ENCODE results near the gene IFT20. TPM values are rescaled to one million over a fixed set of nuclear protein-coding genes. Genes with fewer than 3 reads are reported as not detected.

IFT20 gene
- total and polyA plus RNA-seq, 2 experiments from 2014 or later = 13.2 to 32.3 TPM

GRCh38 chr17:28347261-28347891 lies 12.1 kb upstream of the IFT20 start:
- Histone ChIP-seq H3K27ac (ENCODE audit: low read depth) (no peak overlapping the region; the same call in 1 of the 2 replicates), H2AFZ (no peak overlapping the region), H3K36me3 (ENCODE audit: insufficient read depth) (peaks cover 20% of the 10 kb centered on the region), H3K4me2 (no peak overlapping the region), H3K27me3 (ENCODE audit: insufficient read depth) (no peaks in the 10 kb centered on the region), H3K4me3 (no peak overlapping the region), H3K79me2 (replicated peaks; ENCODE audit: insufficient read depth) (no peaks in the 10 kb centered on the region), H3F3A (replicated peaks; ENCODE audit: low read depth) (no peaks in the 10 kb centered on the region), H3K4me1 (ENCODE audit: insufficient read depth) (no peaks in the 10 kb centered on the region; the same call in 1 of the 2 replicates), H4K20me1 (replicated peaks; ENCODE audit: insufficient read depth) (peaks cover 14% of the 10 kb centered on the region; the same call in 1 of the 2 replicates), H3K9me2 (ENCODE audit: insufficient read depth) (no peaks in the 10 kb centered on the region)
- DNase-seq (ENCODE audit: low spot score) = no peak
- TF ChIP-seq ETS1 (IDR thresholded peaks at IDR 0.05) (no peak), EZH2 (IDR thresholded peaks at IDR 0.05; ENCODE audit: low read depth, unreplicated experiment) (no peak), ZNF331 (CRISPR knock-in tag; IDR thresholded peaks at IDR 0.05; ENCODE audit: low read depth) (no peak), REST (IDR thresholded peaks at IDR 0.05; ENCODE audit: unreplicated experiment) (no peak), NANOG (IDR thresholded peaks at IDR 0.05; ENCODE audit: borderline replicate concordance) (no peak), STAT1 (IDR thresholded peaks at IDR 0.05; ENCODE audit: unreplicated experiment) (no peak), EZH2phosphoT487 (IDR thresholded peaks at IDR 0.05; ENCODE audit: unreplicated experiment) (no peak), POLR2AphosphoS5 (IDR thresholded peaks at IDR 0.05; ENCODE audit: low read depth) (no peak), CREB1 (CRISPR knock-in tag; IDR thresholded peaks at IDR 0.05; ENCODE audit: low read depth) (no peak), ZNF114 (CRISPR knock-in tag; IDR thresholded peaks at IDR 0.05) (no peak), CTCF (conservative IDR thresholded peaks at IDR 0.05; ENCODE audit: low read depth in 2 of 2) (no peak), ZNF462 (CRISPR knock-in tag; IDR thresholded peaks at IDR 0.05) (no peak), JUNB (IDR thresholded peaks at IDR 0.05; ENCODE audit: unreplicated experiment) (no peak)
- Mint-ChIP-seq H3K36me3 (ENCODE audit: low read depth) (peaks cover 71% of the 10 kb centered on the region), H3K27ac (0 out of 2 replicates have a peak overlapping the region, but pooled peaks have one; percentile 46), H3K9me3 (no peaks in the 10 kb centered on the region), H3K4me3 (no peak overlapping the region), H3K27me3 (ENCODE audit: insufficient read depth, low read depth, poor library complexity) (peaks cover 7% of the 10 kb centered on the region), H3K4me1 (peaks cover 16% of the 10 kb centered on the region)
- no peak for ATAC-seq

Data from GM23338 (cell line).